NCI-H774 (cell line): ENCODE data around the gene GPHB5.
"Not testable (repeated sequence)": the region's sequence is repeated elsewhere in the genome, so short reads cannot be mapped to it uniquely, and the experiment has no call there.

ENCODE experiments used
- DNase-seq: peaks from one replicate; lab custom pipeline; 2025; lab: John Stamatoyannopoulos, UW

Gene GPHB5

GRCh38 chr14:63318835-63319234, at the start of gene GPHB5:
Gene GPHB5 (minus strand): TSS chr14:63318935. CDS start chr14:63317849, 1,086 bp downstream.
- no peak for DNase-seq

- DNase-seq: no peak
These were observed 49.1 kb upstream of the GPHB5 start for GRCh38 chr14:63367742-63368364.

- peak; percentile 67 for DNase-seq
These were observed 43.7 kb upstream of the GPHB5 start for GRCh38 chr14:63362389-63362819.

- no peak for DNase-seq
These were observed 43.1 kb upstream of the GPHB5 start for GRCh38 chr14:63361790-63362189.

GRCh38 chr14:63357841-63358240, 39.1 kb upstream of the GPHB5 start:
- no peak for DNase-seq

GRCh38 chr14:63345826-63346225, 27.1 kb upstream of the GPHB5 start:
- no peak for DNase-seq

GRCh38 chr14:63344336-63344735, 25.6 kb upstream of the GPHB5 start:
- no peak for DNase-seq

GRCh38 chr14:63343878-63344277, 25.1 kb upstream of the GPHB5 start:
- DNase-seq: no peak

GRCh38 chr14:63342371-63342770, 23.6 kb upstream of the GPHB5 start:
- no peak for DNase-seq

- DNase-seq: no peak
These were observed 10.3 kb upstream of the GPHB5 start for GRCh38 chr14:63328787-63329737.

- DNase-seq: no peak
These were observed 8.1 kb upstream of the GPHB5 start for GRCh38 chr14:63326840-63327239.

- DNase-seq: no peak
These were observed 4.3 kb upstream of the GPHB5 start for GRCh38 chr14:63322897-63323573.

GRCh38 chr14:63322472-63322871, 3.7 kb upstream of the GPHB5 start:
- no peak for DNase-seq

GRCh38 chr14:63308723-63309317, 9.9 kb downstream of the GPHB5 start:
- no peak for DNase-seq

GRCh38 chr14:63304429-63304828, 14.3 kb downstream of the GPHB5 start:
- DNase-seq: not testable (repeated sequence)

GRCh38 chr14:63301891-63302534, 16.7 kb downstream of the GPHB5 start:
- no peak for DNase-seq

GRCh38 chr14:63300854-63301253, 17.9 kb downstream of the GPHB5 start:
- no peak for DNase-seq

GRCh38 chr14:63299351-63300110, 19.2 kb downstream of the GPHB5 start:
- no peak for DNase-seq

GRCh38 chr14:63297372-63298063, 21.2 kb downstream of the GPHB5 start:
- no peak for DNase-seq

- DNase-seq: no peak
These were observed 22.6 kb downstream of the GPHB5 start for GRCh38 chr14:63296060-63296563.
